ENCODE measurements around the gene TMED1.

- TF ChIP-seq KDM1A (IDR thresholded peaks at IDR 0.05; ENCODE audit: low read depth) (no peak), SREBF2 (IDR thresholded peaks at IDR 0.05) (no peak), HDAC2 (IDR thresholded peaks at IDR 0.05) (no peak)
- TF ChIP-seq, protein P1, sequence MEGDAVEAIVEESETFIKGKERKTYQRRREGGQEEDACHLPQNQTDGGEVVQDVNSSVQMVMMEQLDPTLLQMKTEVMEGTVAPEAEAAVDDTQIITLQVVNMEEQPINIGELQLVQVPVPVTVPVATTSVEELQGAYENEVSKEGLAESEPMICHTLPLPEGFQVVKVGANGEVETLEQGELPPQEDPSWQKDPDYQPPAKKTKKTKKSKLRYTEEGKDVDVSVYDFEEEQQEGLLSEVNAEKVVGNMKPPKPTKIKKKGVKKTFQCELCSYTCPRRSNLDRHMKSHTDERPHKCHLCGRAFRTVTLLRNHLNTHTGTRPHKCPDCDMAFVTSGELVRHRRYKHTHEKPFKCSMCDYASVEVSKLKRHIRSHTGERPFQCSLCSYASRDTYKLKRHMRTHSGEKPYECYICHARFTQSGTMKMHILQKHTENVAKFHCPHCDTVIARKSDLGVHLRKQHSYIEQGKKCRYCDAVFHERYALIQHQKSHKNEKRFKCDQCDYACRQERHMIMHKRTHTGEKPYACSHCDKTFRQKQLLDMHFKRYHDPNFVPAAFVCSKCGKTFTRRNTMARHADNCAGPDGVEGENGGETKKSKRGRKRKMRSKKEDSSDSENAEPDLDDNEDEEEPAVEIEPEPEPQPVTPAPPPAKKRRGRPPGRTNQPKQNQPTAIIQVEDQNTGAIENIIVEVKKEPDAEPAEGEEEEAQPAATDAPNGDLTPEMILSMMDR (IDR thresholded peaks at IDR 0.05): no peak
These were observed 47.9 kb downstream of the TMED1 start for GRCh38 chr19:10788146-10788545.

Measured in A549 (cell line).